ENCODE measurements around the gene PHF2.

- TF ChIP-seq CTCF (conservative IDR thresholded peaks at IDR 0.05; ENCODE audit: low read length), result no peak
- no peak for TF ChIP-seq EZH2phosphoT487 (IDR thresholded peaks at IDR 0.05; ENCODE audit: borderline replicate concordance)
These were observed 11.3 kb upstream of the PHF2 start for GRCh38 chr9:93565089-93565488.
